Cerebellar nuclear complex (tissue), 1 donor: Measurements from ENCODE around the gene GCG.

Source experiments
- DNase-seq, 2 experiments: peaks; one replicate each; lab custom pipeline; 2025; lab: John Stamatoyannopoulos, UW

GCG gene

DNA sequence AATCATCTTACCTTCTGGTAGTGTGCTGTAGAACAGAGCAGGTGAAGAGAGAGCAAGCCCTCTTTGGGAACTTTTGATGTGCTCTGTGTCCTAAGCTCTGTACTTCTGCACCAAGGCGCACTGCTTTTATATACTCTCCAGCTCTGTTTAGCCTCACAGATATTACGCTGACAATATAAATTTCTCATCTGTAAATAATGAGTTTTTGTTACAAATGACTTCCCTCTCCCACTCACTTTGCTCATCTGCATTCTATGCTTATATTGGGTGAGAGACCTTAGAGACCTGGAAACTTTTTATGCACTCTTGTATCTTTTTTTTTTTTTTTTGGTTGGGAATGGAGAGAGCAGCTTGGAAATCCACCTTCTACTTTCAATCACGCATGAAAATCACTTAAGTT, at the start of gene GCG:
Gene GCG, minus strand, starts transcription at position 101 of the 400 bp plus-strand sequence. CDS start 3,069 bp downstream, outside the sequence.
- no peak for DNase-seq

- DNase-seq = no peak
Observed at GRCh38 chr2:162200636-162201035, 48.6 kb upstream of the GCG start.

GRCh38 chr2:162199913-162200312, 47.9 kb upstream of the GCG start:
- DNase-seq = no peak

DNA sequence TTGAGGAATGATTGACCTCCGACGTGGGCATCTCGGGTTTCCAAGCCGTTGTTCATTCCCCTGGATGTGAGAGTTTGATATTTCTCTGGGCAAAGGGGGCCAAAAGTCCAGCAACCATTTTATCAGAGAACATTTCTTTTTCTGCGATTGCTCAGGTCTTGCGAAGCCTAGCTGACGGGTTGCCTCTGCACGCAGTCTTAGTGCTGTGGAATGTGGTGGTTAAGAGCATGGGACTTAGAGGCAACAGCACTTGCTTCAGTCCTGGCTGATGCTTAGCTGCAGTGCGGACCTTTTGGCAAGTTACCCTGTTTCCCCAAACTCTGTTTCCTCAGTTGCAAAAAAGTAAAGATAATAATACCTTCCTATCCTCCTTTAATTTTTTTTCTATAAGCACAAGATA, 46.2 kb upstream of the GCG start:
- DNase-seq = no peak

GRCh38 chr2:162197069-162197825, 45.2 kb upstream of the GCG start:
- no peak for DNase-seq

DNA sequence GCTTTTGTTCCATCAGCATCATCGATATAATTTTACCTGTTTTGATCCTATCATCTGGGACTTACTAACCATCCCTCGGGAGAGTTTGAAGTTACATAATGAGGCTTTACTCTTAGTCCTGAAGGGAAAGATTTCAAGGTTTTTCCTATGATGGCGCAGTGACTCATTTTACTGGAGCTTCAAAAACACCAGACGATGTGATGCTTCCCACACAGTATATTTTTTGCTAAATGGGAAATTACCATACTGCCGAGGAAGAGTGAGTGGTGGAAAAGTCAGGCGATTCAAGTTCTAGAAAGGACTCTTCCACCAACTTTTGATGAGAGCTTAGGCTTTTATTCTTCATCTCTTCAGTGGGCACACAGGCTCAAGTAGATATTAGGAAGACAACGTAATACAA, 44.6 kb upstream of the GCG start:
- DNase-seq = no peak

- no peak for DNase-seq
Observed at GRCh38 chr2:162188451-162188850, 36.4 kb upstream of the GCG start.

GRCh38 chr2:162185541-162186232, 33.6 kb upstream of the GCG start:
- no peak for DNase-seq

- DNase-seq = no peak
Observed at GRCh38 chr2:162184821-162185450, 32.9 kb upstream of the GCG start.

- no peak for DNase-seq
Observed at GRCh38 chr2:162184359-162184758, 32.3 kb upstream of the GCG start.

- no peak for DNase-seq
Observed at GRCh38 chr2:162182395-162182794, 30.3 kb upstream of the GCG start.

DNA sequence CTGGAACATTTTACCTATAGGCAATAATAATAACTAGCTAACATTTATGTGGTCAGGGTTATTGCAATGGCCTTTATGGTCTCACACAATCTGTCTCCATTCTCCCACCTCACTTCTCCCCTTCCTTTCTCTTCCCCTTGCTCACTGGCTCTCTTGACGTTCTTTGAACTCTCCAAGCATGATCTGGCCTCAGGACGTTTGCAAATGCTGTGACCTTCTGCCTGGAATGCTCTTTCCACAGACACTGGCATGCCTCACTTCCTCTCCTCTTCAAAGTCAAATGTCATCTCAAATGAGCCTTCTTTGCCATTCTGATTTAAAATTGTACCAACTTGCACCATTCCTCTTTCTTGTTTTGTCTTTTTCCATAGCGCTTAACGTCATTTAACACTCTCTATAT, 25.3 kb upstream of the GCG start:
- no peak for DNase-seq

GRCh38 chr2:162175714-162176113, 23.7 kb upstream of the GCG start:
- DNase-seq = no peak

DNA sequence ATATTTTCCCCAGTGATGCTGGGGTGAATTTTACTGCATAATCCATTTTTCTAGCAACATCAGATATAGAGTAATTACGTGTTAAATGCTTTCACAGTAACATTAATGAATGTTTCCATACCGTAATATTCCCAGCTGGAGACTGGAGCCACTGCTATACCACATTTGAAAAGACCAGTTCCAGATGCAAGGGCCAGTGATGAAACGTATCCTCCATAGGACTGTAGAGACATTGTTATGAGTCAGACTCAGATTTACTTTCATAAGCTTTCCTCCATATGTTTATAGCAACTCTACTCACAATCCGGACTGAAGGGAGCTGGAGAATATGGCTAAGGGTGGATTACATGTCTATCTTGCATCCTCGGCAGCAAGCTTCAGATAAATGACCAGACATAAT, 22.7 kb upstream of the GCG start:
- no peak for DNase-seq

GRCh38 chr2:162172802-162173370, 20.8 kb upstream of the GCG start:
- DNase-seq = no peak

DNA sequence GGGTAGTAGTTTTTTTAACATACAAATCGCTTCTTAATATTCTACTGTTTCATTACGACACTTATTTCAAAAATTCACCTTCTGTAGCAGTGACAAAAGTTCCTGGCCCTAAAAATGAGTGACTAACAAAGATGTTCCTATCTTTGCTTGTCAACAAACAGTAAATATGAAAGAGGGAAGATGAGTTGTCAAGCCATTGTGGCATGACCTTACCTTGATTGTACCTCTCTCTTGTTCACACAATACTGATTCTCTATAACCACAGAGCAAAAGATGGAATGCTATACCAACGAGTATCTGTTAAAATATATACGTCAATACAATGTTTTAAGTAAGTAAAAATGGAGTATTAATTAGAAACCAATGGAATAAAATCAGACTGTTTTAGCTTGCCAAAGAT, 14.7 kb upstream of the GCG start:
- no peak for DNase-seq

DNA sequence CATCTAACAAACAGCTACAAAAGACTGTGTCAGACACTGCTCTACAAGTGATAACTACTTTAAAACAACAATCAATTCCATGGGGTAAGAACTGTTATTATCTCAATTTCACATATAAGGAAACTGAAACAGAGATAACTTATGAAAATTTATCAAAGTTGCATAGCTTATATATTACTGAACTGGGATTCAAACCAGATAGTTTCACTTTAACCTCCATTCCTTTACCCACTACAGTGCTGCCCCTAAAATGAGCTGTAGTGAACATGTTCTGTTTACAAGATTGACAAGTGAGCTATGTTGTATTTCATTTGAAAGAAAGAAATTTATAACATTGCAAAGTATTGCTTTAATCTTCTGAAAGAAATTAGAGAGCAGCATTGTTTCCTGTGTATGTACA, 14.1 kb upstream of the GCG start:
- no peak for DNase-seq

DNA sequence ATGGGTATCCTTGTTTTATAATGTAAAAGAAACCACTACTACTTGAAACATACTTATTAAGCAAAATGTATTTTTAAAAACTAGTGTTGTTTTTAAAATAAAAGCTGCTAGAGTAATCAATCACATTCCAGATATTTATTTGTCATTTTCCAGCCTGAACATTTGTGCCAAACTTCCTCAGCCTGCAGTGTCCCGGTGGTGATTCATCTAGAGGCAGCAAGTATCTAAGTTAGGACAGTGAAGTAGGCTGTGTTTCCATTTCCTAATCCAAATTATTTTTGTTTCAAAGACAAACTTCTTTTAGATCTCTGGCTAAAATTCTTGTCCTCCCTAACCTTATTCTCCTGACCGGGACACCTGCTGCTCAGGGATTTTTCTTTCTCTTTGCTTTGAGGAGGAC, 12.8 kb upstream of the GCG start:
- DNase-seq = no peak

- DNase-seq = no peak
Observed at GRCh38 chr2:162159446-162159845, 7.4 kb upstream of the GCG start.

DNA sequence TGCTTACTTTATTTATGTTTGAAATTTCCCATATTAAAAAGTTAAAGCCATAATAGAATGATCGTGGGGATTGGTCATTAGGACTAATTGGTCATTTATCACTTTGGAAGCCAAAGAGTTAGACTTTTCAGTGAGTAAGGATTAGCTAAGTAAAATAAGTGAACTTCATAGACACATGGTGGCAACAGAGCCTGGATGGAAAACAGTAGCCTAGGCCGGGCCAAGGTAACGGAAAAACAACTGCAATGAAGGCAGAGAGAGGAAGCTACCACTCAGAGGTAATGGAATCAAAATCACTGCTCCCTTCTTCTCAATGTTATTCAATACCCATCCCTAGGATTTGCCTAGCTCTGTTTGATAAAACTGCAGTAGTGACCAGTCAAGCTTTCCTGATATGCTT, 4.1 kb upstream of the GCG start:
- no peak for DNase-seq

- DNase-seq = no peak
Observed at GRCh38 chr2:162155093-162155492, 3.0 kb upstream of the GCG start.

GRCh38 chr2:162153608-162154224, 1.7 kb upstream of the GCG start:
- no peak for DNase-seq
